ENCODE data around the gene GNRHR.

DNA sequence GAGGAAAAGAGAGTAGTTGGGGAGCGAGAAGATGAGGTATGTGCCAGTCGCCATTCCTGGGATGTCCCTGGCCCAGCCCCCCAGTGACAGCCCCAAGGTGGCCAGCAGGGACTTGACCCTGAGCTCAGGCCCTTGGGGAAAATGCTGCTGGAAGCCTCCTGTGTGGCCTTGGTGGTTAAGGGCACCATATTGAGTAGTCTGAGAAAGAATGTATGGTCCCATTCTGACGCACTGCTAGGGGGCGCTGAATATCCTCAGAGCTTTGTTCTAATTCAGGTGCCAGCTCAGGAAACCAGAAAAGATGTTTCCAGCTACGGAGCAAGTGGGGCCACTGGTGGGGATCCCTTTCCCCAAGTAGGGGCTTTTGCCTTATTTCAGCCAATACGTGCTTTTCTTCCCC is 39.2 kb downstream of the GNRHR start:
- TF ChIP-seq, protein P1, sequence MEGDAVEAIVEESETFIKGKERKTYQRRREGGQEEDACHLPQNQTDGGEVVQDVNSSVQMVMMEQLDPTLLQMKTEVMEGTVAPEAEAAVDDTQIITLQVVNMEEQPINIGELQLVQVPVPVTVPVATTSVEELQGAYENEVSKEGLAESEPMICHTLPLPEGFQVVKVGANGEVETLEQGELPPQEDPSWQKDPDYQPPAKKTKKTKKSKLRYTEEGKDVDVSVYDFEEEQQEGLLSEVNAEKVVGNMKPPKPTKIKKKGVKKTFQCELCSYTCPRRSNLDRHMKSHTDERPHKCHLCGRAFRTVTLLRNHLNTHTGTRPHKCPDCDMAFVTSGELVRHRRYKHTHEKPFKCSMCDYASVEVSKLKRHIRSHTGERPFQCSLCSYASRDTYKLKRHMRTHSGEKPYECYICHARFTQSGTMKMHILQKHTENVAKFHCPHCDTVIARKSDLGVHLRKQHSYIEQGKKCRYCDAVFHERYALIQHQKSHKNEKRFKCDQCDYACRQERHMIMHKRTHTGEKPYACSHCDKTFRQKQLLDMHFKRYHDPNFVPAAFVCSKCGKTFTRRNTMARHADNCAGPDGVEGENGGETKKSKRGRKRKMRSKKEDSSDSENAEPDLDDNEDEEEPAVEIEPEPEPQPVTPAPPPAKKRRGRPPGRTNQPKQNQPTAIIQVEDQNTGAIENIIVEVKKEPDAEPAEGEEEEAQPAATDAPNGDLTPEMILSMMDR (IDR thresholded peaks at IDR 0.05): no peak
- no peak for TF ChIP-seq POLR2A (IDR thresholded peaks at IDR 0.05)
